ENCODE results near the gene PCDH9. TPM values are rescaled to one million over a fixed set of nuclear protein-coding genes. Genes with fewer than 3 reads are reported as not detected.

Gene PCDH9
- total RNA-seq, 6 donors from 2014 or later = 3.1 to 19.4 (median 7.8) TPM

DNA sequence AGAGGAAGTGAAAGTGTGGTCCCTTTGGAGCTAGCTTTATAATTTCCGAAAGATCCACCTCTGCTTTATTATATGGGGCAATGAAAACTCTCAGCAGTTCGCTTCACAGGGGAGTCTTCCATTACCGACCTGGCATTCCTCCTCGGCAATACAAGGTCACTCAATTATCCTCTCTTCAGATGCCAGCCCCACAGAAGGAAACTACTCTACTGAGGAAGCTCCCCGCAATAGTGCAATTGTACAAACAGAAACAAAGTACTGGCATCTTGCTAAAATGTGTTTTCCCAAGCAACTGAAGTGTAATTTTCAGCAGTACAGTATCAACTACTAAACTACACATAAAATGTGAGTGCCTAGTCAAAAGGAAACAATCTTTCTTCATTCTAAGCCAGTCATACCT, 702.0 kb downstream of the PCDH9 start:
- Histone ChIP-seq H3K9me3 (no peaks in the 10 kb centered on the region), H3K4me3 (no peak overlapping the region), H3K27me3 (no peaks in the 10 kb centered on the region), H3K36me3 (no peaks in the 10 kb centered on the region), H3K27ac (no peak overlapping the region), H3K4me1 (no peaks in the 10 kb centered on the region)
- WGBS, 2 donors = 81 to 84% methylated on average over 5 of the region's 5 CpGs
- DNase-seq (no peak), ATAC-seq (ENCODE audit: low FRiP score in 2 of 2) (no peak)
- TF ChIP-seq POLR2A (IDR thresholded peaks at IDR 0.05) (no peak), EP300 (IDR thresholded peaks at IDR 0.05) (no peak), POLR2AphosphoS5 (IDR thresholded peaks at IDR 0.05) (no peak)
- TF ChIP-seq, protein P1, sequence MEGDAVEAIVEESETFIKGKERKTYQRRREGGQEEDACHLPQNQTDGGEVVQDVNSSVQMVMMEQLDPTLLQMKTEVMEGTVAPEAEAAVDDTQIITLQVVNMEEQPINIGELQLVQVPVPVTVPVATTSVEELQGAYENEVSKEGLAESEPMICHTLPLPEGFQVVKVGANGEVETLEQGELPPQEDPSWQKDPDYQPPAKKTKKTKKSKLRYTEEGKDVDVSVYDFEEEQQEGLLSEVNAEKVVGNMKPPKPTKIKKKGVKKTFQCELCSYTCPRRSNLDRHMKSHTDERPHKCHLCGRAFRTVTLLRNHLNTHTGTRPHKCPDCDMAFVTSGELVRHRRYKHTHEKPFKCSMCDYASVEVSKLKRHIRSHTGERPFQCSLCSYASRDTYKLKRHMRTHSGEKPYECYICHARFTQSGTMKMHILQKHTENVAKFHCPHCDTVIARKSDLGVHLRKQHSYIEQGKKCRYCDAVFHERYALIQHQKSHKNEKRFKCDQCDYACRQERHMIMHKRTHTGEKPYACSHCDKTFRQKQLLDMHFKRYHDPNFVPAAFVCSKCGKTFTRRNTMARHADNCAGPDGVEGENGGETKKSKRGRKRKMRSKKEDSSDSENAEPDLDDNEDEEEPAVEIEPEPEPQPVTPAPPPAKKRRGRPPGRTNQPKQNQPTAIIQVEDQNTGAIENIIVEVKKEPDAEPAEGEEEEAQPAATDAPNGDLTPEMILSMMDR (IDR thresholded peaks at IDR 0.05) = no peak

DNA sequence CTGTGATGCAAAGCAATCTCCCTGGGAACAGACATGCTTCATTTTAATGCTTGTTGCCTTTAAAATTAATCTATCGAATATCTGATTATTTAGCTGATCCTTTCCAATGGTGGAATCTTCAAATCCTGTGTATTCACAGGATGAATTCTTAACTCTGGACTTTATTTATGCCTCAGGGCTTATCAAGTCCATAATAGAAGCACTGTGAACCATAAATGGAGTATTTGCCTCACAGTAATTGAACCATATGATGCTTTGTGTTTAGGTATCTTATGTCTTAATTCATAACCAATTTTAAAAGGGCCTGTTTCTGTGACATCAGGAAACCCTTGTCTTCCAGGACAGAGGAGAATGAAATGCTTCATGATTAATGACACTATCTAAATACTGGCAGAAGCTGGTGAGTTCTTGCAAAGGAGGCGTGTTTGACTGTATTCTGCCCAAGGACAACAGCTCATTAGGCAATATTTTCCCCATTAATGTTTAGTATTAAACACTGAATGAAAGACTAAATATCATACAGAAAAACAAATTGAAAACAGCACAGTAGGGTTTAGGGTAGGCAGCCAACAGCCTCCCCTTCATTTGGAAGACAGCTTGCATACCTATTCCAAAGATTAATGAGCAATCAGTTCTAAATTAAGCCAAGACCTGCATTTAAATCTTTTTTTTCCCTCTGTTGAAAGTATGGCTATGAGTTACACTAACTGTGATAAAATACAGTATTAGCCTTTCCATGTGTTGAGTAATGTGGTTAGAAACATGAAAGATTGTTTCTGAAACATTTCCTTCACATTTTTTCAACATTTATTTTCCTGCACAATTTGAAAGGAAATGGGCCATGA, 709.4 kb downstream of the PCDH9 start:
- H3K4me3 ChIP-seq = no peak overlapping the region
- TF ChIP-seq POLR2AphosphoS5 (IDR thresholded peaks at IDR 0.05) = no peak
- TF ChIP-seq, protein P1 (IDR thresholded peaks at IDR 0.05) = no peak
- TF ChIP-seq EP300 (IDR thresholded peaks at IDR 0.05) = no peak
- no peak for TF ChIP-seq POLR2A (IDR thresholded peaks at IDR 0.05)
- no peaks in the 10 kb centered on the region for H3K27me3 ChIP-seq
- H3K27ac ChIP-seq = no peak overlapping the region
- no peaks in the 10 kb centered on the region for H3K4me1 ChIP-seq
- no peak for ATAC-seq (ENCODE audit: low FRiP score in 2 of 2)
- WGBS, 2 donors = 78 to 79% methylated on average over 2 of the region's 2 CpGs
- DNase-seq = no peak
- H3K36me3 ChIP-seq = no peaks in the 10 kb centered on the region
- no peaks in the 10 kb centered on the region for H3K9me3 ChIP-seq

DNA sequence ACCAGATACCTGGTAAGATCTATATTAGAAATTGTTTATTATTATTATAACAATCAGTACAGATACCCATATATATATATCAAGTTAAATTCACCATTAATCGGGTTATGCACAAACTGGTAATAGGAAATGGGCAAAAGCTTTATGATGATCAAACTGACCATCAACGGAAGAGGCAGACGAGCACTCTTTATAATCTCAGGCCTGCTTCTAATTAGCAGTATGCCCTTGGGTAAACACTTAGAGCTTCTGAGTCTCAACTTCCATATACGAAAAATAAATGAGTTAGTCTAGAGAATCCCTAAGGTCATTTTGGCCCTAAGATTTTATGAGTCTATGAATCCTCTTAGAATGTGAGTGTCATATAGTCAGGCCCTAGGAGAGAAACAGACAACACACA, 710.9 kb downstream of the PCDH9 start:
- Histone ChIP-seq H3K4me1 (no peaks in the 10 kb centered on the region), H3K4me3 (no peak overlapping the region), H3K9me3 (no peaks in the 10 kb centered on the region), H3K36me3 (no peaks in the 10 kb centered on the region), H3K27ac (no peak overlapping the region), H3K27me3 (no peaks in the 10 kb centered on the region)
- no peak for DNase-seq
- no peak for ATAC-seq (ENCODE audit: low FRiP score in 2 of 2)
- WGBS, 2 donors = 87 to 92% methylated on average over 4 of the region's 4 CpGs
- TF ChIP-seq POLR2A (IDR thresholded peaks at IDR 0.05) = no peak

DNA sequence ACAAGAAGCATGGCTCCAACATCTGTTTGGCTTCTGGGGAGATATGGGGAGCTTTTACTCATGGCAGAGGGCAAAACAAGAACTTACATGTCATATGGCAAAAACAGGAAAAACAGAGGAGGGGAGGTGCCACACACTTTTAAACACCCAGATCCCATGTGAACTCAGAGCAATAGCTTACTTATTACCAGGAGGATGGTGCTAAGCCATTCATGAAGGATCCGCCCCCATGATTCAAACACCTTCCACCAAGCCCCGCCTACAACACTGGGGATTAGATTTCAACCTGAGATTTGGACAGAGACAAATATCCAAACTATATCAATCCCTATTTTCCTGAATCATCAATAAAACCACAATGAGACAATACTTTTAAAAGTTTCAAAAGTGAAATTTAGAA, 712.1 kb downstream of the PCDH9 start:
- H3K27ac ChIP-seq = no peak overlapping the region
- ATAC-seq (ENCODE audit: low FRiP score in 2 of 2) (no peak), DNase-seq (no peak)
- H3K4me3 ChIP-seq = no peak overlapping the region
- no peaks in the 10 kb centered on the region for H3K4me1 ChIP-seq
- no peak for TF ChIP-seq POLR2AphosphoS5 (IDR thresholded peaks at IDR 0.05)
- TF ChIP-seq, protein P1 (IDR thresholded peaks at IDR 0.05) = no peak
- no peak for TF ChIP-seq POLR2A (IDR thresholded peaks at IDR 0.05)
- H3K27me3 ChIP-seq = no peaks in the 10 kb centered on the region
- H3K9me3 ChIP-seq = no peaks in the 10 kb centered on the region
- H3K36me3 ChIP-seq = no peaks in the 10 kb centered on the region
- 87 to 91% methylated on average over 2 of the region's 2 CpGs for WGBS, 2 donors

DNA sequence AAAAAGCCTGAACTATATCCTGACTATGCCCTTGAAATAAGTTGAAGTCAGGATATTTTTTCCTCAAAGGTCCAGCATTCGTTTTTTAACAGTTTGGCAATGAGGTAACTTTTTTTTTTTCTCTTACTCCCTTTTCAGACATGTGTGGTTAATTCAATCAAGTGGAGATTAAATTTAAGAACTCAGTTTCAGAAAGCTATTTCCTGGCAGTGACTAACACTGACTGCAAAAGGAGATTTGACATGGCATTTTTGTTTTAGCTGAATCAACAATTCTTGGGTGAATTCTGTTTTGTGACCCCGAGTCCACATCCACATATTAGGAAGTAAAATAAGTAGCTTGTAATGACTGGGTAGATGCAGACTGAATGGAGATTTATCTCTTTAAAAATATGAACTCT, 716.4 kb downstream of the PCDH9 start:
- Histone ChIP-seq H3K36me3 (no peaks in the 10 kb centered on the region), H3K27me3 (no peaks in the 10 kb centered on the region), H3K4me1 (no peaks in the 10 kb centered on the region), H3K9me3 (no peaks in the 10 kb centered on the region), H3K4me3 (no peak overlapping the region), H3K27ac (no peak overlapping the region)
- no peak for DNase-seq
- TF ChIP-seq POLR2AphosphoS5 (IDR thresholded peaks at IDR 0.05) (no peak), EP300 (IDR thresholded peaks at IDR 0.05) (no peak), POLR2A (IDR thresholded peaks at IDR 0.05) (no peak)
- TF ChIP-seq, protein P1 (IDR thresholded peaks at IDR 0.05) = no peak
- 39% methylated on average over 2 of the region's 2 CpGs for WGBS, 2 donors
- no peak for ATAC-seq (ENCODE audit: low FRiP score in 2 of 2)

Measured in upper lobe of left lung (tissue), 6 donors.